ENCODE results near the gene ZNF648. TPM values are rescaled to one million over a fixed set of nuclear protein-coding genes. Genes with fewer than 3 reads are reported as not detected.

ZNF648 gene
- under 1 TPM in 1 of 2 donors, not detected in 1; 0.34 TPM for total RNA-seq

- no peak within 1 kb of the TSS for H3K4me3 ChIP-seq
- H3K4me1 ChIP-seq (replicated peaks), result no peaks in the 10 kb centered on the region
- H3K36me3 ChIP-seq, result no peaks in the 10 kb centered on the region
- H3K27me3 ChIP-seq (replicated peaks; ENCODE audit: insufficient read depth), result peaks cover 8% of the 10 kb centered on the region
- 26% methylated on average over 4 of the region's 4 CpGs for WGBS
- H3K27ac ChIP-seq, result no peak within 1 kb of the TSS
- DNase-seq (ENCODE audit: low spot score), result no peak
- H3K9me3 ChIP-seq, result no peaks in the 10 kb centered on the region
- intact Hi-C loops (cut with DNase I), result no loop called here
- no peak for TF ChIP-seq CTCF (IDR thresholded peaks at IDR 0.05)
- no peak for TF ChIP-seq POLR2A (IDR thresholded peaks at IDR 0.05)
- TF ChIP-seq POLR2AphosphoS5 (IDR thresholded peaks at IDR 0.05), result no peak
Measured at GRCh38 chr1:182061594-182061993, at the start of gene ZNF648. TSS of gene ZNF648 (minus strand) at chr1:182061712. CDS start at chr1:182058010, 3,702 bp downstream.

- H3K4me3 ChIP-seq, result no peak overlapping the region
- no peak overlapping the region for H3K27ac ChIP-seq
- intact Hi-C loops (cut with DNase I), result no loop called here
- 87% methylated on average over 6 of the region's 6 CpGs for WGBS
- no peak for DNase-seq (ENCODE audit: low spot score)
- H3K4me1 ChIP-seq (replicated peaks), result no peaks in the 10 kb centered on the region
- no peaks in the 10 kb centered on the region for H3K36me3 ChIP-seq
- TF ChIP-seq POLR2A (IDR thresholded peaks at IDR 0.05) (no peak), POLR2AphosphoS5 (IDR thresholded peaks at IDR 0.05) (no peak), CTCF (IDR thresholded peaks at IDR 0.05) (no peak)
- H3K27me3 ChIP-seq (replicated peaks; ENCODE audit: insufficient read depth), result no peaks in the 10 kb centered on the region
- no peaks in the 10 kb centered on the region for H3K9me3 ChIP-seq
Measured at GRCh38 chr1:182110635-182111034, 49.1 kb upstream of the ZNF648 start.

GRCh38 chr1:182109771-182110170, 48.3 kb upstream of the ZNF648 start:
- intact Hi-C loops (cut with DNase I), result no loop called here
- 95% methylated on average over 3 of the region's 3 CpGs for WGBS
- H3K4me1 ChIP-seq (replicated peaks), result no peaks in the 10 kb centered on the region
- H3K4me3 ChIP-seq, result no peak overlapping the region
- DNase-seq (ENCODE audit: low spot score), result no peak
- no peak overlapping the region for H3K27ac ChIP-seq
- TF ChIP-seq POLR2A (IDR thresholded peaks at IDR 0.05) (no peak), CTCF (IDR thresholded peaks at IDR 0.05) (no peak), POLR2AphosphoS5 (IDR thresholded peaks at IDR 0.05) (no peak)
- no peaks in the 10 kb centered on the region for H3K27me3 ChIP-seq (replicated peaks; ENCODE audit: insufficient read depth)
- no peaks in the 10 kb centered on the region for H3K36me3 ChIP-seq
- H3K9me3 ChIP-seq, result no peaks in the 10 kb centered on the region

- TF ChIP-seq CTCF (IDR thresholded peaks at IDR 0.05), result no peak
- no peak for TF ChIP-seq POLR2AphosphoS5 (IDR thresholded peaks at IDR 0.05)
- TF ChIP-seq POLR2A (IDR thresholded peaks at IDR 0.05), result no peak
- H3K36me3 ChIP-seq, result no peaks in the 10 kb centered on the region
- no peaks in the 10 kb centered on the region for H3K9me3 ChIP-seq
Measured at GRCh38 chr1:182107209-182107608, 45.7 kb upstream of the ZNF648 start.

GRCh38 chr1:182102043-182102416, 40.5 kb upstream of the ZNF648 start:
- 32% methylated on average over 3 of the region's 3 CpGs for whole genome bisulfite sequencing
- TF ChIP-seq POLR2AphosphoS5 (IDR thresholded peaks at IDR 0.05) (no peak), POLR2A (IDR thresholded peaks at IDR 0.05) (no peak), CTCF (IDR thresholded peaks at IDR 0.05) (no peak)
- no peak overlapping the region for H3K27ac ChIP-seq
- intact Hi-C loops (cut with DNase I), result no loop called here
- no peaks in the 10 kb centered on the region for H3K27me3 ChIP-seq (replicated peaks; ENCODE audit: insufficient read depth)
- DNase-seq (ENCODE audit: low spot score), result no peak
- H3K4me1 ChIP-seq (replicated peaks), result no peaks in the 10 kb centered on the region
- H3K9me3 ChIP-seq, result no peaks in the 10 kb centered on the region
- no peak overlapping the region for H3K4me3 ChIP-seq
- no peaks in the 10 kb centered on the region for H3K36me3 ChIP-seq

More at GRCh38 chr1:182107209-182107608, 45.7 kb upstream of the ZNF648 start:
- no peaks in the 10 kb centered on the region for H3K4me1 ChIP-seq (replicated peaks)
- no peak overlapping the region for H3K4me3 ChIP-seq
- intact Hi-C loops (cut with DNase I), result no loop called here
- WGBS, result 90% methylated on average over 2 of the region's 2 CpGs
- H3K27ac ChIP-seq, result no peak overlapping the region
- no peaks in the 10 kb centered on the region for H3K27me3 ChIP-seq (replicated peaks; ENCODE audit: insufficient read depth)
- DNase-seq (ENCODE audit: low spot score), result no peak

All from prostate gland (tissue), 2 donors.